Activated CD8-positive, alpha-beta memory T cell treated with anti-CD3 and anti-CD28 coated beads for 36 hours (primary cell): ENCODE results near the gene SPACA4. TPM values are rescaled to one million over a fixed set of nuclear protein-coding genes. Genes with fewer than 3 reads are reported as not detected.

Experiments used
- CTCF ChIA-PET: fragments of 350-600 bp; sonication (Branson Sonifier 250); formaldehyde crosslinking; loops from one replicate; lab custom pipeline; 2021; ENCODE audit warnings: antibody characterized with exemption; lab: Charles Lee
- POLR2A ChIA-PET: fragments of 350-600 bp; sonication (Branson Sonifier 250); formaldehyde crosslinking; loops from one replicate; lab custom pipeline; 2021; ENCODE audit warnings: antibody characterized with exemption; lab: Charles Lee
- total RNA-seq, 2 experiments: library from RNA; stranded (reverse); gene quantifications; one replicate each; pipeline ENCODE4 v1.2.3, GENCODE V29; 2021

The SPACA4 gene
- total RNA-seq, 2 experiments from 2014 or later = not detected

- ChIA-PET POLR2A (no interaction called here), CTCF (interaction anchor here (2.3 kb wide), 1 partner anchor 9 kb away, joined by 6 read pairs; no protein-coding TSS in a partner anchor)
These were observed 47.9 kb downstream of the SPACA4 start for GRCh38 chr19:48654299-48655059.

- CTCF ChIA-PET = no interaction called here
- POLR2A ChIA-PET = no interaction called here
These were observed 50.4 kb downstream of the SPACA4 start for GRCh38 chr19:48656840-48657474.

Other genes with a start within 250 kb of the SPACA4 start
- gene TMEM143, start 242.8 kb upstream of the SPACA4 start, total RNA-seq = 10 to 100 TPM; 12.7 to 14.1 TPM
- not detected for gene SYNGR4, start 242.4 kb upstream of the SPACA4 start, total RNA-seq
- gene KDELR1, start 215.2 kb upstream of the SPACA4 start, total RNA-seq = 10 to 100 TPM; 78.5 to 80.5 TPM
- under 1 TPM; 0.15 to 0.17 TPM for gene GRIN2D, start 213.1 kb upstream of the SPACA4 start, total RNA-seq
- gene GRWD1, start 160.8 kb upstream of the SPACA4 start, total RNA-seq = 100 to 1,000 TPM in 1 of 2 experiments, 10 to 100 TPM in 1; 98.5 to 102 TPM
- gene KCNJ14, start 151.2 kb upstream of the SPACA4 start, total RNA-seq = 1 to 10 TPM; 1.6 TPM
- gene CYTH2, start 137.4 kb upstream of the SPACA4 start, total RNA-seq = 10 to 100 TPM; 23.1 to 25.9 TPM
- gene LMTK3, start 94.9 kb upstream of the SPACA4 start, total RNA-seq = 1 to 10 TPM; 3.0 to 3.8 TPM
- gene SULT2B1, start 54.6 kb upstream of the SPACA4 start, total RNA-seq = not detected
- 1 to 10 TPM; 4.6 to 5.7 TPM for gene FAM83E, start 8.3 kb downstream of the SPACA4 start, total RNA-seq
- gene RPL18, start 12.4 kb downstream of the SPACA4 start, total RNA-seq = 1,000 to 10,000 TPM; 1,763 to 1,800 TPM
- 10 to 100 TPM; 35.4 to 35.7 TPM for gene SPHK2, start 12.8 kb downstream of the SPACA4 start, total RNA-seq
- 1 to 10 TPM; 9.0 to 9.9 TPM for gene DBP, start 30.6 kb downstream of the SPACA4 start, total RNA-seq
- 10 to 100 TPM; 11.2 to 11.3 TPM for gene CA11, start 39.4 kb downstream of the SPACA4 start, total RNA-seq
- under 1 TPM; 0.06 to 0.19 TPM for gene NTN5, start 66.3 kb downstream of the SPACA4 start, total RNA-seq
- gene FUT2, start 89.2 kb downstream of the SPACA4 start, total RNA-seq = not detected
- gene MAMSTR, start 113.0 kb downstream of the SPACA4 start, total RNA-seq = 1 to 10 TPM in 1 of 2 experiments, under 1 TPM in 1; 0.91 to 1.0 TPM
- gene RASIP1, start 133.9 kb downstream of the SPACA4 start, total RNA-seq = under 1 TPM; 0.19 to 0.63 TPM
- gene IZUMO1, start 140.2 kb downstream of the SPACA4 start, total RNA-seq = not detected
- gene FUT1, start 145.9 kb downstream of the SPACA4 start, total RNA-seq = under 1 TPM; 0.06 to 0.17 TPM
- not detected for gene FGF21, start 148.8 kb downstream of the SPACA4 start, total RNA-seq
- 10 to 100 TPM; 71.5 to 73.1 TPM for gene BCAT2, start 204.3 kb downstream of the SPACA4 start, total RNA-seq
- under 1 TPM; 0.27 to 0.44 TPM for gene HSD17B14, start 229.7 kb downstream of the SPACA4 start, total RNA-seq